WTC11 (cell line): ENCODE results near the gene ZNF398. TPM values are rescaled to one million over a fixed set of nuclear protein-coding genes. Genes with fewer than 3 reads are reported as not detected.

ENCODE experiments used
- ATAC-seq: fragments of 200-7000 bp; cut with Tn5 transposase; 2 replicates; pipeline ENCODE4 v1.10.0; 2021; ENCODE audit warnings: mild to moderate bottlenecking, moderate library complexity
- CTCF ChIA-PET: fragments of 300-600 bp; sonication (Branson Sonifier 250); formaldehyde crosslinking; loops from one replicate; lab custom pipeline; 2021; ENCODE audit warnings: antibody characterized with exemption; lab: Charles Lee
- POLR2A ChIA-PET: fragments of 350-600 bp; sonication (Branson Sonifier 250); formaldehyde crosslinking; loops from one replicate; lab custom pipeline; 2021; ENCODE audit warnings: antibody characterized with exemption; lab: Charles Lee
- DNase-seq: peaks from one replicate; pipeline ENCODE4 v3.0.0; 2021; ENCODE audit warnings: low spot score
- H3K27ac Mint-ChIP-seq: 2 replicates; pipeline ENCODE4 v1.8.0; 2021; ENCODE audit warnings: mixed read lengths
- H3K27me3 Mint-ChIP-seq: 2 replicates; pipeline ENCODE4 v1.8.0; 2021; ENCODE audit warnings: low read depth, mild to moderate bottlenecking, moderate library complexity, mixed read lengths
- H3K36me3 Mint-ChIP-seq: 2 replicates; pipeline ENCODE4 v1.8.0; 2021; ENCODE audit warnings: mixed read lengths
- H3K4me1 Mint-ChIP-seq: 2 replicates; pipeline ENCODE4 v1.8.0; 2022; ENCODE audit warnings: mixed read lengths
- H3K4me3 Mint-ChIP-seq: 2 replicates; pipeline ENCODE4 v1.8.0; 2021; ENCODE audit warnings: mild to moderate bottlenecking, moderate library complexity, mixed read lengths
- H3K9me3 Mint-ChIP-seq: 2 replicates; pipeline ENCODE4 v1.8.0; 2021; ENCODE audit warnings: mixed read lengths
- GRHL2 ChIP-seq: fragments of 250-450 bp; sonication (Bioruptor Pico); IDR thresholded peaks from 2 replicates; pipeline ENCODE4 v1.8.0; 2022; ENCODE audit warnings: mild to moderate bottlenecking, moderate library complexity; ENCODE audit not compliant: insufficient replicate concordance, severe bottlenecking
- GTF2I ChIP-seq: fragments of 250-450 bp; sonication (Bioruptor Pico); conservative IDR thresholded peaks from 2 replicates; pipeline ENCODE4 v1.4.0; 2021; ENCODE audit warnings: mild to moderate bottlenecking
- NR1H2 ChIP-seq: sonication (generic); formaldehyde crosslinking; IDR thresholded peaks from 2 replicates; pipeline ENCODE4 v1.9.0; 2021; ENCODE audit warnings: mild to moderate bottlenecking, moderate library complexity, missing genetic modification reagents
- NR2C2 ChIP-seq: sonication (generic); formaldehyde crosslinking; IDR thresholded peaks from 2 replicates; pipeline ENCODE4 v1.8.0; 2022; ENCODE audit warnings: mild to moderate bottlenecking, missing genetic modification reagents
- SP1 ChIP-seq: sonication (generic); formaldehyde crosslinking; conservative IDR thresholded peaks from 2 replicates; pipeline ENCODE4 v1.8.1; 2022; ENCODE audit warnings: missing genetic modification reagents
- TCF7 ChIP-seq: sonication (generic); formaldehyde crosslinking; IDR thresholded peaks from 2 replicates; pipeline ENCODE4 v1.8.0; 2022; ENCODE audit warnings: mild to moderate bottlenecking, low read depth, missing genetic modification reagents, moderate library complexity
- TEAD1 ChIP-seq: sonication (generic); formaldehyde crosslinking; IDR thresholded peaks from 2 replicates; pipeline ENCODE4 v1.8.0; 2022; ENCODE audit warnings: mild to moderate bottlenecking, missing genetic modification reagents
- ZNF396 ChIP-seq: fragments of 250-450 bp; sonication (Bioruptor Pico); IDR thresholded peaks from 2 replicates; pipeline ENCODE4 v1.8.0; 2021; ENCODE audit warnings: mild to moderate bottlenecking, moderate library complexity, borderline replicate concordance
- total RNA-seq: library from RNA; stranded (reverse); gene quantifications from 3 replicates; pipeline ENCODE4 v1.2.3, GENCODE V29; 2021
- TF ChIP-seq, protein P1 (sequence below): fragments of 250-450 bp; sonication (Bioruptor Pico); IDR thresholded peaks from 2 replicates; pipeline ENCODE4 v1.9.0; 2021; ENCODE audit warnings: mild to moderate bottlenecking, borderline replicate concordance
- TF ChIP-seq, protein P2 (sequence below): fragments of 250-450 bp; sonication (Bioruptor Pico); conservative IDR thresholded peaks from 2 replicates; pipeline ENCODE4 v1.9.0; 2021; ENCODE audit warnings: mild to moderate bottlenecking
- TF ChIP-seq, protein P3 (sequence below): sonication (generic); formaldehyde crosslinking; IDR thresholded peaks from 2 replicates; pipeline ENCODE4 v1.8.1; 2023; ENCODE audit warnings: mild to moderate bottlenecking, missing genetic modification reagents, moderate library complexity
- TF ChIP-seq, protein P4 (sequence below): sonication (generic); formaldehyde crosslinking; IDR thresholded peaks from 2 replicates; pipeline ENCODE4 v1.8.1; 2023; ENCODE audit warnings: mild to moderate bottlenecking, moderate library complexity, missing genetic modification reagents
- TF ChIP-seq, protein P5 (sequence below): sonication (generic); formaldehyde crosslinking; IDR thresholded peaks from 2 replicates; pipeline ENCODE4 v1.8.0; 2023; ENCODE audit warnings: missing genetic modification reagents, mild to moderate bottlenecking, borderline replicate concordance

ZNF398 gene
- total RNA-seq, 1 experiment from 2014 or later: 63.2 TPM

DNA sequence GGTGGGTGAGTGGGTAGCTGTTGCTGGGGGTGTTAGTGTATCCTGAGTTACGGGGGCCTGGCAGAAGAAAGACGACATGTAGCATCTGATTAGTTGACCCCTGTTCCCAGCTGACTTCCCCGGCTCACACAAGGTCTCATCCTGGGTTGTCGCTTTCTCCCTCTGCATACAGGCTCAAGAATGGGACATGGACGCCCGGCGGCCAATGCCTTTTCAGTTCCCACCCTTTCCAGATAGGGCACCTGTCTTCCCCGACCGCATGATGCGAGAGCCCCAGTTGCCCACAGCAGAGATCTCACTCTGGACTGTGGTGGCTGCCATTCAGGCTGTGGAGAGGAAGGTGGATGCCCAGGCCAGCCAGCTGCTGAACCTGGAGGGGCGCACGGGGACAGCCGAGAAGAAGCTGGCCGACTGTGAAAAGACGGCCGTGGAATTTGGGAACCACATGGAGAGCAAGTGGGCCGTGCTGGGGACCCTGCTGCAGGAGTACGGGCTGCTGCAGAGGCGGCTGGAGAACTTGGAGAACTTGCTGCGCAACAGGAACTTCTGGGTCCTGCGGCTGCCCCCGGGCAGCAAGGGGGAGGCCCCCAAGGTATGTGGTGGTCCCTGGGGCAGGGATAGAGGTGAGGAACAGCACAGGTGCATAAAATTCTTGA, 51.0 kb downstream of the ZNF398 start (continued):
- TF ChIP-seq, protein P1, sequence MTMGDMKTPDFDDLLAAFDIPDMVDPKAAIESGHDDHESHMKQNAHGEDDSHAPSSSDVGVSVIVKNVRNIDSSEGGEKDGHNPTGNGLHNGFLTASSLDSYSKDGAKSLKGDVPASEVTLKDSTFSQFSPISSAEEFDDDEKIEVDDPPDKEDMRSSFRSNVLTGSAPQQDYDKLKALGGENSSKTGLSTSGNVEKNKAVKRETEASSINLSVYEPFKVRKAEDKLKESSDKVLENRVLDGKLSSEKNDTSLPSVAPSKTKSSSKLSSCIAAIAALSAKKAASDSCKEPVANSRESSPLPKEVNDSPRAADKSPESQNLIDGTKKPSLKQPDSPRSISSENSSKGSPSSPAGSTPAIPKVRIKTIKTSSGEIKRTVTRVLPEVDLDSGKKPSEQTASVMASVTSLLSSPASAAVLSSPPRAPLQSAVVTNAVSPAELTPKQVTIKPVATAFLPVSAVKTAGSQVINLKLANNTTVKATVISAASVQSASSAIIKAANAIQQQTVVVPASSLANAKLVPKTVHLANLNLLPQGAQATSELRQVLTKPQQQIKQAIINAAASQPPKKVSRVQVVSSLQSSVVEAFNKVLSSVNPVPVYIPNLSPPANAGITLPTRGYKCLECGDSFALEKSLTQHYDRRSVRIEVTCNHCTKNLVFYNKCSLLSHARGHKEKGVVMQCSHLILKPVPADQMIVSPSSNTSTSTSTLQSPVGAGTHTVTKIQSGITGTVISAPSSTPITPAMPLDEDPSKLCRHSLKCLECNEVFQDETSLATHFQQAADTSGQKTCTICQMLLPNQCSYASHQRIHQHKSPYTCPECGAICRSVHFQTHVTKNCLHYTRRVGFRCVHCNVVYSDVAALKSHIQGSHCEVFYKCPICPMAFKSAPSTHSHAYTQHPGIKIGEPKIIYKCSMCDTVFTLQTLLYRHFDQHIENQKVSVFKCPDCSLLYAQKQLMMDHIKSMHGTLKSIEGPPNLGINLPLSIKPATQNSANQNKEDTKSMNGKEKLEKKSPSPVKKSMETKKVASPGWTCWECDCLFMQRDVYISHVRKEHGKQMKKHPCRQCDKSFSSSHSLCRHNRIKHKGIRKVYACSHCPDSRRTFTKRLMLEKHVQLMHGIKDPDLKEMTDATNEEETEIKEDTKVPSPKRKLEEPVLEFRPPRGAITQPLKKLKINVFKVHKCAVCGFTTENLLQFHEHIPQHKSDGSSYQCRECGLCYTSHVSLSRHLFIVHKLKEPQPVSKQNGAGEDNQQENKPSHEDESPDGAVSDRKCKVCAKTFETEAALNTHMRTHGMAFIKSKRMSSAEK: no peak
- TF ChIP-seq, protein P2, sequence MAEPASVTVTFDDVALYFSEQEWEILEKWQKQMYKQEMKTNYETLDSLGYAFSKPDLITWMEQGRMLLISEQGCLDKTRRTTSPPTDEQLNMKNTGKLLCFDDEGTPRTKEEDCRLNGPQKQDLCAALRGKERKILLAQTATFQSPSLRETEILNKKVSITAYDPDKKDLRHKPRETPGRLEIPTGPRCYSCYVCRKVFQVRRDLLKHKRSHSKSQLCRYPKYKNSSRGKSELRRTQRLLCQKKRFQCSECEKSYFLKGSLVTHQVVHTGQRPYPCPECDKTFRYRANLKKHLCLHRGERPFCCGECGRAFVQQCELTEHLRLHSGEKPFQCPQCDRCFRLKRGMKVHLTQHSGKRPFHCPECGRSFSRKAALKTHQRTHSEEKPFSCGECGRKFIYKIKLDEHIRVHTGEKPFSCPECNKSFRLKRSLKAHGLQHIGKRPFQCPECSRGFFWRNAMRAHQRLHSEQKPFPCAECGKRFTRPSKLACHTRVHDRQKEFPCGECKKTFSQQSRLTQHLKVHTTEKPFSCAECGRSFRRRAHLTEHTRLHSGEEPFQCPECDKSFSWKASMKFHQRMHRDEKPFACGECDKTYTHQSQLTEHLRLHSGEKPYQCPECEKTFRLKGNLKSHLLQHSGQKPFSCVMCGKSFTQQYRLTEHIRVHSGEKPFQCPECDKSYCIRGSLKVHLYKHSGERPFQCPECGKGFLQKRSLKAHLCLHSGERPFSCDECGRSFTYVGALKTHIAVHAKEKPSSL (CRISPR knock-in tag): no peak
- TF ChIP-seq ZNF396 (CRISPR knock-in tag): no peak
- TF ChIP-seq NR2C2 (CRISPR knock-in tag): no peak
- no peak for TF ChIP-seq TEAD1 (CRISPR knock-in tag)
- no peak for TF ChIP-seq TCF7 (CRISPR knock-in tag)

DNA sequence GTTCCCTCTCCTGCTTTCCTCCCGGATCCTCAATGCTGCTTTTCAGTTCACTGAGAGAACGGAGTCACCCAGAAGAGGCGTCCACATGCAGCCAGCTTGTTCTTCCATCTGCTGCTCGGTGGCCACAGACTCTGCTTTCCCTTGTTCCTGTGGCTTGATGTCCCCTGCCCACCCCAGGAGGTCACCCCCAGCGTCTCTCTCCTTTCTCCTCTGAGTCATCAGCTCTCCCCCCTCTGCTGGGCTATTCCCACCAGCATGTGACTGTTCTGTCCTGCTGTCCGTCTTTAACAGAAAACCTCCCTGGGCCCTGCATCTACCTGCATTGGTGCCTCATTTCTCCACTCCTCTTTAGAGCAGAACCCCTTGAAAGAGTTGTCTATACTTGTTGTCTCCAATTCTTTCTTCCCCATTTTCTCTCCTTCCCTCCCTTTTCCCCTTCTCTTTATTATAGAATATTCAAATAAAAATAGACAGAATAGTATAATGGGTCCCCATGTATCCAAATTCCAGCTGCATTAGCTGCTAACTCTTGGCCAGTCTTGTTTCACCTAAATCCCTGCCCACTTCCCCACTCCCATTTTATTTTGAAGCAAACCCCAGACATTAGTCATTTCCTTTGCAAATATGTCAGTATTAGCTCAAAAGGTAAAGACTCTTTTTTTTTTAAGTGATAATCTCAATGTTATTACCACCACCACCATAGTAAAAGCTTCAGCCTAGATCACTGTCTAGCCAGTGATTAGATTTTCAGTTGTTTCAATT, 52.2 kb downstream of the ZNF398 start:
- Mint-ChIP-seq H3K4me3 (no peak overlapping the region), H3K27me3 (no peaks in the 10 kb centered on the region), H3K9me3 (peaks cover 5% of the 10 kb centered on the region), H3K27ac (no peak overlapping the region; the same call in 1 of the 2 replicates), H3K36me3 (peaks cover 65% of the 10 kb centered on the region), H3K4me1 (peaks cover 17% of the 10 kb centered on the region)
- TF ChIP-seq, protein P3, sequence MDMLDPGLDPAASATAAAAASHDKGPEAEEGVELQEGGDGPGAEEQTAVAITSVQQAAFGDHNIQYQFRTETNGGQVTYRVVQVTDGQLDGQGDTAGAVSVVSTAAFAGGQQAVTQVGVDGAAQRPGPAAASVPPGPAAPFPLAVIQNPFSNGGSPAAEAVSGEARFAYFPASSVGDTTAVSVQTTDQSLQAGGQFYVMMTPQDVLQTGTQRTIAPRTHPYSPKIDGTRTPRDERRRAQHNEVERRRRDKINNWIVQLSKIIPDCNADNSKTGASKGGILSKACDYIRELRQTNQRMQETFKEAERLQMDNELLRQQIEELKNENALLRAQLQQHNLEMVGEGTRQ (CRISPR knock-in tag): no peak
- no peak for TF ChIP-seq NR1H2
- TF ChIP-seq, protein P4, sequence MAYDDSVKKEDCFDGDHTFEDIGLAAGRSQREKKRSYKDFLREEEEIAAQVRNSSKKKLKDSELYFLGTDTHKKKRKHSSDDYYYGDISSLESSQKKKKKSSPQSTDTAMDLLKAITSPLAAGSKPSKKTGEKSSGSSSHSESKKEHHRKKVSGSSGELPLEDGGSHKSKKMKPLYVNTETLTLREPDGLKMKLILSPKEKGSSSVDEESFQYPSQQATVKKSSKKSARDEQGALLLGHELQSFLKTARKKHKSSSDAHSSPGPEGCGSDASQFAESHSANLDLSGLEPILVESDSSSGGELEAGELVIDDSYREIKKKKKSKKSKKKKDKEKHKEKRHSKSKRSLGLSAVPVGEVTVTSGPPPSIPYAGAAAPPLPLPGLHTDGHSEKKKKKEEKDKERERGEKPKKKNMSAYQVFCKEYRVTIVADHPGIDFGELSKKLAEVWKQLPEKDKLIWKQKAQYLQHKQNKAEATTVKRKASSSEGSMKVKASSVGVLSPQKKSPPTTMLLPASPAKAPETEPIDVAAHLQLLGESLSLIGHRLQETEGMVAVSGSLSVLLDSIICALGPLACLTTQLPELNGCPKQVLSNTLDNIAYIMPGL (CRISPR knock-in tag): no peak
- no peak for TF ChIP-seq GRHL2 (CRISPR knock-in tag)
- no peak for TF ChIP-seq GTF2I (CRISPR knock-in tag)
- TF ChIP-seq, protein P5, sequence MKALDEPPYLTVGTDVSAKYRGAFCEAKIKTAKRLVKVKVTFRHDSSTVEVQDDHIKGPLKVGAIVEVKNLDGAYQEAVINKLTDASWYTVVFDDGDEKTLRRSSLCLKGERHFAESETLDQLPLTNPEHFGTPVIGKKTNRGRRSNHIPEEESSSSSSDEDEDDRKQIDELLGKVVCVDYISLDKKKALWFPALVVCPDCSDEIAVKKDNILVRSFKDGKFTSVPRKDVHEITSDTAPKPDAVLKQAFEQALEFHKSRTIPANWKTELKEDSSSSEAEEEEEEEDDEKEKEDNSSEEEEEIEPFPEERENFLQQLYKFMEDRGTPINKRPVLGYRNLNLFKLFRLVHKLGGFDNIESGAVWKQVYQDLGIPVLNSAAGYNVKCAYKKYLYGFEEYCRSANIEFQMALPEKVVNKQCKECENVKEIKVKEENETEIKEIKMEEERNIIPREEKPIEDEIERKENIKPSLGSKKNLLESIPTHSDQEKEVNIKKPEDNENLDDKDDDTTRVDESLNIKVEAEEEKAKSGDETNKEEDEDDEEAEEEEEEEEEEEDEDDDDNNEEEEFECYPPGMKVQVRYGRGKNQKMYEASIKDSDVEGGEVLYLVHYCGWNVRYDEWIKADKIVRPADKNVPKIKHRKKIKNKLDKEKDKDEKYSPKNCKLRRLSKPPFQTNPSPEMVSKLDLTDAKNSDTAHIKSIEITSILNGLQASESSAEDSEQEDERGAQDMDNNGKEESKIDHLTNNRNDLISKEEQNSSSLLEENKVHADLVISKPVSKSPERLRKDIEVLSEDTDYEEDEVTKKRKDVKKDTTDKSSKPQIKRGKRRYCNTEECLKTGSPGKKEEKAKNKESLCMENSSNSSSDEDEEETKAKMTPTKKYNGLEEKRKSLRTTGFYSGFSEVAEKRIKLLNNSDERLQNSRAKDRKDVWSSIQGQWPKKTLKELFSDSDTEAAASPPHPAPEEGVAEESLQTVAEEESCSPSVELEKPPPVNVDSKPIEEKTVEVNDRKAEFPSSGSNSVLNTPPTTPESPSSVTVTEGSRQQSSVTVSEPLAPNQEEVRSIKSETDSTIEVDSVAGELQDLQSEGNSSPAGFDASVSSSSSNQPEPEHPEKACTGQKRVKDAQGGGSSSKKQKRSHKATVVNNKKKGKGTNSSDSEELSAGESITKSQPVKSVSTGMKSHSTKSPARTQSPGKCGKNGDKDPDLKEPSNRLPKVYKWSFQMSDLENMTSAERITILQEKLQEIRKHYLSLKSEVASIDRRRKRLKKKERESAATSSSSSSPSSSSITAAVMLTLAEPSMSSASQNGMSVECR (CRISPR knock-in tag): no peak
- no peak for TF ChIP-seq SP1 (CRISPR knock-in tag)
- CTCF ChIA-PET: interaction anchor here (0.6 kb wide), 1 partner anchor 186 kb away, joined by 4 read pairs; no protein-coding TSS in a partner anchor
- ATAC-seq (no peak), DNase-seq (no peak)
- POLR2A ChIA-PET: no interaction called here
